GM18507 (cell line): ENCODE results near the gene DPY19L3.
A peak's percentile ranks its signal among the peaks of the same experiment; 100 is the strongest.
"Not testable (repeated sequence)": the region's sequence is repeated elsewhere in the genome, so short reads cannot be mapped to it uniquely, and the experiment has no call there.

ENCODE experiments used
- DNase-seq: peaks from one replicate; pipeline ENCODE4 v3.0.0; 2011; ENCODE audit warnings: low read depth; ENCODE audit not compliant: insufficient read length; ENCODE audit errors: extremely low spot score
- FAIRE-seq: peaks from 2 replicates; lab custom pipeline; 2011; peaks lifted over from hg19 to GRCh38; lab: Jason Lieb, UNC

Gene DPY19L3

GRCh38 chr19:32392901-32393300 is 12.7 kb upstream of the DPY19L3 start:
- no peak for DNase-seq

GRCh38 chr19:32396046-32396652 is 9.4 kb upstream of the DPY19L3 start:
- FAIRE-seq (no peak), DNase-seq (no peak)

More at GRCh38 chr19:32392901-32393300, 12.7 kb upstream of the DPY19L3 start:
- no peak for FAIRE-seq

- no peak for FAIRE-seq
- no peak for DNase-seq
Observed at GRCh38 chr19:32397671-32398101, 7.9 kb upstream of the DPY19L3 start.

- FAIRE-seq: no peak
- DNase-seq: no peak
Observed at GRCh38 chr19:32401992-32402391, 3.6 kb upstream of the DPY19L3 start.

GRCh38 chr19:32403291-32403995 is 2.1 kb upstream of the DPY19L3 start:
- FAIRE-seq: no peak
- no peak for DNase-seq

GRCh38 chr19:32404213-32404932 is 1.2 kb upstream of the DPY19L3 start:
- no peak for FAIRE-seq
- DNase-seq: no peak

- peak; percentile 64 for FAIRE-seq
- DNase-seq: peak; percentile 7
Observed at GRCh38 chr19:32404933-32405430, 588 bp upstream of the DPY19L3 start.

GRCh38 chr19:32406161-32407003 is 812 bp downstream of the DPY19L3 start:
- DNase-seq: no peak
- FAIRE-seq: no peak

- FAIRE-seq: no peak
- DNase-seq: no peak
Observed at GRCh38 chr19:32407004-32407992, 1.7 kb downstream of the DPY19L3 start.

GRCh38 chr19:32415246-32415645 is 9.7 kb downstream of the DPY19L3 start:
- DNase-seq (no peak), FAIRE-seq (no peak)

GRCh38 chr19:32415669-32416068 is 10.1 kb downstream of the DPY19L3 start:
- no peak for FAIRE-seq
- DNase-seq: no peak

GRCh38 chr19:32416749-32417456 is 11.3 kb downstream of the DPY19L3 start:
- FAIRE-seq (no peak), DNase-seq (no peak)

- FAIRE-seq (no peak), DNase-seq (no peak)
Observed at GRCh38 chr19:32418155-32418554, 12.6 kb downstream of the DPY19L3 start.

GRCh38 chr19:32421589-32422361 is 16.2 kb downstream of the DPY19L3 start:
- DNase-seq (no peak), FAIRE-seq (no peak)

- FAIRE-seq (no peak), DNase-seq (no peak)
Observed at GRCh38 chr19:32422435-32422834, 16.9 kb downstream of the DPY19L3 start.

- not testable (repeated sequence) for DNase-seq, FAIRE-seq
Observed at GRCh38 chr19:32423944-32424343, 18.4 kb downstream of the DPY19L3 start.

- DNase-seq (no peak), FAIRE-seq (no peak)
Observed at GRCh38 chr19:32427536-32427935, 22.0 kb downstream of the DPY19L3 start.
